ENCODE results near the gene GGA2. TPM values are rescaled to one million over a fixed set of nuclear protein-coding genes. Genes with fewer than 3 reads are reported as not detected.
"Not testable (repeated sequence)": the region's sequence is repeated elsewhere in the genome, so short reads cannot be mapped to it uniquely, and the experiment has no call there.

GGA2 gene
- total RNA-seq, 1 experiment from 2014 or later = 142 TPM

DNA sequence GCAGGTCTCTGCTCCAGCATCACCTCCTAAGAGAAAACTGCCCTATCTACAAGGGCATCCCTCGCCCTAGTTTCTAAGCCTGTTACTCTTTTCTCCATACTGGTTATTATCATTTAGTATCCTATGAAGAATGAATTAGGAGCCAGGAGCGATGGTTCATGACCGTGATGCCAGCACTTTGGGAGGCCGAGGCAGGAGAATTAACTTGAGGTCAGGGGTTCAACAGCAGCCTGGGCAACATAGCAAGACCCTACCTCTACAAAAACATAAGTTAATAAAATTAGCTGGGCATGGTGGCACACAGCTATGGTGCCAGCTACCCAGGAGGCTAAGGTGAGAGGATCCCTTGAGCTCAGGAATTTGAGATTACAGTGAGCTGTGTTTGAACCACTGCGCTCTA is 39.6 kb upstream of the GGA2 start:
- no peaks in the 10 kb centered on the region for H3K27me3 ChIP-seq (replicated peaks; ENCODE audit: insufficient read depth, low read depth, low read length, poor library complexity)
- DNase-seq (ENCODE audit: low spot score) = no peak
- H3K9me3 ChIP-seq (ENCODE audit: low read depth, low read length, poor library complexity, severe bottlenecking) = no peaks in the 10 kb centered on the region
- H3K36me3 ChIP-seq (ENCODE audit: insufficient read depth, low read length, poor library complexity, severe bottlenecking) = peaks cover 72% of the 10 kb centered on the region
- no peak overlapping the region for H3K27ac ChIP-seq (ENCODE audit: low read depth, low read length, poor library complexity, severe bottlenecking)
- ChIA-PET POLR2A (ENCODE audit: low non-redundant PET) (no interaction called here), CTCF (no interaction called here)
- H3K4me1 ChIP-seq (ENCODE audit: insufficient read depth, low read length, poor library complexity, severe bottlenecking) = peaks cover 7% of the 10 kb centered on the region
- BruUV-seq (replicated peaks) = no TSS peak
- intact Hi-C loops (cut with micrococcal nuclease; ENCODE audit: unreplicated experiment) = no loop called here
- no peak for TF ChIP-seq EZH2 (IDR thresholded peaks at IDR 0.05; ENCODE audit: borderline replicate concordance, low read depth, low read length, poor library complexity, severe bottlenecking)
- TF ChIP-seq, protein P1, sequence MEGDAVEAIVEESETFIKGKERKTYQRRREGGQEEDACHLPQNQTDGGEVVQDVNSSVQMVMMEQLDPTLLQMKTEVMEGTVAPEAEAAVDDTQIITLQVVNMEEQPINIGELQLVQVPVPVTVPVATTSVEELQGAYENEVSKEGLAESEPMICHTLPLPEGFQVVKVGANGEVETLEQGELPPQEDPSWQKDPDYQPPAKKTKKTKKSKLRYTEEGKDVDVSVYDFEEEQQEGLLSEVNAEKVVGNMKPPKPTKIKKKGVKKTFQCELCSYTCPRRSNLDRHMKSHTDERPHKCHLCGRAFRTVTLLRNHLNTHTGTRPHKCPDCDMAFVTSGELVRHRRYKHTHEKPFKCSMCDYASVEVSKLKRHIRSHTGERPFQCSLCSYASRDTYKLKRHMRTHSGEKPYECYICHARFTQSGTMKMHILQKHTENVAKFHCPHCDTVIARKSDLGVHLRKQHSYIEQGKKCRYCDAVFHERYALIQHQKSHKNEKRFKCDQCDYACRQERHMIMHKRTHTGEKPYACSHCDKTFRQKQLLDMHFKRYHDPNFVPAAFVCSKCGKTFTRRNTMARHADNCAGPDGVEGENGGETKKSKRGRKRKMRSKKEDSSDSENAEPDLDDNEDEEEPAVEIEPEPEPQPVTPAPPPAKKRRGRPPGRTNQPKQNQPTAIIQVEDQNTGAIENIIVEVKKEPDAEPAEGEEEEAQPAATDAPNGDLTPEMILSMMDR (conservative IDR thresholded peaks at IDR 0.05; ENCODE audit: low read depth, low read length) = no peak
- H3K4me3 ChIP-seq (ENCODE audit: low read depth, low read length, poor library complexity, severe bottlenecking) = no peak overlapping the region

DNA sequence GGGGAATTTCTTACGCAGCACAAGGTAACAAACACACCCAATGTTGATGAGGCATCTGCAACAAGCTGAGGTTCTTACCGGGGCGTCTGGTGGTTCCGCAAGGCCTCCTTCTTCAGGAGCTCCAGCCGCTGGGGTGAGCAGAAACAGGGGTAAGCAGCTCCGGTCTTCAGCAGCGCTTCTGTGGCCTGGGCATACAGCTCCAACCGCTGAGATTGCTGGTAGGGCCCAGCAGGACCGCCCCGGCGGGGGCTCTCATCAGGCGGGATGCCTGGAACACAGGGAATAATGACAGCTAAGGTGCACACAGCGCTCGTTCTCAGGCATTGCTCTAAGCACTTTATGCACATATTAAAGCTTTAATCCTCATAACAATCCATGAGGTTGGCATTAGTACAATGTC is 34.1 kb upstream of the GGA2 start:
- DNase-seq (ENCODE audit: low spot score) = no peak
- TF ChIP-seq, protein P1 (conservative IDR thresholded peaks at IDR 0.05; ENCODE audit: low read depth, low read length) = no peak
- no peak for TF ChIP-seq EZH2 (IDR thresholded peaks at IDR 0.05; ENCODE audit: borderline replicate concordance, low read depth, low read length, poor library complexity, severe bottlenecking)
- Histone ChIP-seq H3K27ac (ENCODE audit: low read depth, low read length, poor library complexity, severe bottlenecking) (no peak overlapping the region), H3K36me3 (ENCODE audit: insufficient read depth, low read length, poor library complexity, severe bottlenecking) (peaks cover 64% of the 10 kb centered on the region), H3K4me3 (ENCODE audit: low read depth, low read length, poor library complexity, severe bottlenecking) (no peak overlapping the region), H3K9me3 (ENCODE audit: low read depth, low read length, poor library complexity, severe bottlenecking) (no peaks in the 10 kb centered on the region), H3K27me3 (replicated peaks; ENCODE audit: insufficient read depth, low read depth, low read length, poor library complexity) (no peaks in the 10 kb centered on the region), H3K4me1 (ENCODE audit: insufficient read depth, low read length, poor library complexity, severe bottlenecking) (no peaks in the 10 kb centered on the region)
- no TSS peak for BruUV-seq (replicated peaks)
- ChIA-PET POLR2A (ENCODE audit: low non-redundant PET) (interaction anchor here (0.6 kb wide), 1 partner anchor 994 kb away, joined by 5 read pairs; no protein-coding TSS in a partner anchor), CTCF (no interaction called here)
- intact Hi-C loops (cut with micrococcal nuclease; ENCODE audit: unreplicated experiment) = no loop called here

DNA sequence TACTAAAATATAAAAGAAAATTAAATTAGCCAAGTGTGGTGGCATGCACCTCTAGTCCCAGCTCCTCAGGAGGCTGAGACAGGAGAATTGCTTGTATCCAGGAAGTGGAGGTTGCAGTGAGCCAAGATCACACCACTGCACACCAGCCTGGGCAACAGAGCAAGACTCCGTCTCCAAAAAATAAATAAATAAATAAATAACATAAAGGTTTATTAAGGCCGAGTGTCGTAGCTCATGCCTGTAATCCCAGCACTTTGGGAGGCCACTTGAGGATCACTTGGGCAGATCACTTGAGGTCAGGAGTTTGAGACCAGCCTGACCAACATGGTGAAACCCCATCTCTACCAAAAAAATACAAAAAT is 30.5 kb upstream of the GGA2 start:
- H3K4me1 ChIP-seq (ENCODE audit: insufficient read depth, low read length, poor library complexity, severe bottlenecking); H3K27me3 ChIP-seq (replicated peaks; ENCODE audit: insufficient read depth, low read depth, low read length, poor library complexity); BruUV-seq (replicated peaks); H3K4me3 ChIP-seq (ENCODE audit: low read depth, low read length, poor library complexity, severe bottlenecking); intact Hi-C loops (cut with micrococcal nuclease; ENCODE audit: unreplicated experiment); POLR2A ChIA-PET (ENCODE audit: low non-redundant PET); H3K27ac ChIP-seq (ENCODE audit: low read depth, low read length, poor library complexity, severe bottlenecking); DNase-seq (ENCODE audit: low spot score); CTCF ChIA-PET; H3K9me3 ChIP-seq (ENCODE audit: low read depth, low read length, poor library complexity, severe bottlenecking): not testable (repeated sequence)
- H3K36me3 ChIP-seq (ENCODE audit: insufficient read depth, low read length, poor library complexity, severe bottlenecking) = peaks cover 42% of the 10 kb centered on the region

DNA sequence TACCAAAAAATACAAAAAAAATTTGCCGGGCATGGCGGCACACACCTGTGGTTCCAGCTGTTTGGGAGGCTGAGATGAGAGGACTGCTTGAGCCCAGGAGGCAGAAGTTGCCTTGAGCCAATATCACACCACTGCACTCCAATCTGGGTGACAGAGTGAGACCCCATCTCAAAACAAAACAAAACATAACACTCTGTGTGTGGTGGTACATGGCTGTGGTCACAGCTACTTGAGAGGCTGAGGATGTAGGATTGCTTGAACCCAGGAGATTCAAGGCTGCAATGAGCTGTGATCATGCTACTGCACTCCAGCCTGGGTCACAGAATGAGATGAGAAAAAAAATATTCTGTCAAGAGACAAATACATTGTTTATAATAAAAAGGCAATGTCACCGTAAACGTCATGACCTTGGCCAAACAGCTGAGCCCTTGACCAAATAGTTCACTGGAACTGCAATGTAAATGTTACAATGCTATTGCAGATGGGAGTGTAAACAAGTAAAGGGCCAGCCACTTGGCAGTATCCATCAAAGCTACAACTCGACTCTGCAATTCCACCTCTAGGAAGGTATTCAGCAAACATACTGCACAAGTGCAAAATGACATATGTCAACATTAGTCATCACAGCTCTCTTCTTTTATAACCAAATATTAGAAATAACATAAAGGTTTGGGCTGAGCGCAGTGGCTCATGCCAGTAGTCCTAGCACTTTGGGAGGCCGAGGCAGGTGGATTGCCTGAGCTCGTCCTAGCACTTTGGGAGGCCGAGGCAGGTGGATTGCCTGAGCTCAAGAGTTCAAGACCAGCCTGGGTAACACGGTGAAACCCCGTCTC is 29.9 kb upstream of the GGA2 start:
- ChIA-PET POLR2A (ENCODE audit: low non-redundant PET) (no interaction called here), CTCF (no interaction called here)
- TF ChIP-seq, protein P1 (conservative IDR thresholded peaks at IDR 0.05; ENCODE audit: low read depth, low read length) = no peak
- no peak for TF ChIP-seq EZH2 (IDR thresholded peaks at IDR 0.05; ENCODE audit: borderline replicate concordance, low read depth, low read length, poor library complexity, severe bottlenecking)
- H3K27me3 ChIP-seq (replicated peaks; ENCODE audit: insufficient read depth, low read depth, low read length, poor library complexity) = no peaks in the 10 kb centered on the region
- DNase-seq (ENCODE audit: low spot score) = no peak
- intact Hi-C loops (cut with micrococcal nuclease; ENCODE audit: unreplicated experiment) = no loop called here
- H3K4me3 ChIP-seq (ENCODE audit: low read depth, low read length, poor library complexity, severe bottlenecking) = no peak overlapping the region
- BruUV-seq (replicated peaks) = no TSS peak
- H3K36me3 ChIP-seq (ENCODE audit: insufficient read depth, low read length, poor library complexity, severe bottlenecking) = peaks cover 40% of the 10 kb centered on the region
- H3K4me1 ChIP-seq (ENCODE audit: insufficient read depth, low read length, poor library complexity, severe bottlenecking) = no peaks in the 10 kb centered on the region
- H3K27ac ChIP-seq (ENCODE audit: low read depth, low read length, poor library complexity, severe bottlenecking) = no peak overlapping the region
- H3K9me3 ChIP-seq (ENCODE audit: low read depth, low read length, poor library complexity, severe bottlenecking) = no peaks in the 10 kb centered on the region

Data from A673 (cell line).